Measurements from ENCODE around the gene RASSF5. TPM values are rescaled to one million over a fixed set of nuclear protein-coding genes. Genes with fewer than 3 reads are reported as not detected.

The RASSF5 gene
- total and polyA plus RNA-seq, 10 of the 15 experiments (the other 5 are each of a cell fraction or from before 2014, with no cell fraction given): 14.0 to 89.6 (median 68.9) TPM

DNA sequence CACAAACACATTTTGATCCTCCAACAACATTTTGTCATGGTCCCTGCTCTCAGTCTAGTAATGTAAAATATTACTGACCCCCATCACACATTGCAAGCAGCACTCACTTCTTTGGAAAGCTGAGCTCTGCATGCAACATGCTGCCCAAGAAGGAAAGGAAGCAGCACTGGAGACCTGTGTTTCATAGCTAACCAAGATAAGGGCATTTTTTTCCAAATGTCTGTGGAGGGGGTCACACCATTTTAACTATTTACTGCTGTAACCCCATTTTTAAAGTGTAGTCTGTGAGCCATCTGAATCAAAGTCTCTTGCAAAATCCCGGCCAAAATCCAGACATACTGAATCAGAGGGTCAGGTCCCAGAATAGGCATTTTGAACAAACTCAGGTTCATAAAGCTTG, 4.5 kb upstream of the RASSF5 start:
- CTCF ChIA-PET: interaction anchor here (0.9 to 5.1 kb wide), 8 partner anchors 12 to 161 kb away, joined by 3 to 36 read pairs (median 6); no protein-coding TSS in a partner anchor
- ATAC-seq (no peak), FAIRE-seq (no peak), DNase-seq (ENCODE audit: low read depth, low spot score) (no peak)
- Histone ChIP-seq H3K27me3 (replicated peaks in 1 of 2; ENCODE audit: control insufficient read depth in 2 of 2, insufficient read depth in 2 of 2, low read length in 1 of 2) (no peaks in the 10 kb centered on the region), H3K4me3 (no peak overlapping the region), H3K36me3 (ENCODE audit: control insufficient read depth in 2 of 2, insufficient read depth in 2 of 2, low read length in 1 of 2) (peaks cover 0 to 7% of the 10 kb centered on the region in 2 experiments; a peak in 2 of 4 replicates), H3K9ac (ENCODE audit: control insufficient read depth, insufficient read depth, low read length) (no peak overlapping the region), H3K4me1 (ENCODE audit: control insufficient read depth, insufficient read depth, low read length) (peaks cover 45% of the 10 kb centered on the region), H3K27ac (ENCODE audit: control insufficient read depth, insufficient read depth) (no peak overlapping the region; the same call in 1 of the 2 replicates), H4K20me1 (ENCODE audit: control insufficient read depth, insufficient read depth) (no peaks in the 10 kb centered on the region), H2AFZ (ENCODE audit: control insufficient read depth, low read depth, low read length) (no peak overlapping the region), H3K4me2 (ENCODE audit: control insufficient read depth, insufficient read depth) (no peak overlapping the region), H3K9me3 (replicated peaks; ENCODE audit: control insufficient read depth, insufficient read depth, low read length) (no peaks in the 10 kb centered on the region), H3K79me2 (ENCODE audit: control insufficient read depth, insufficient read depth, low read length) (no peaks in the 10 kb centered on the region)
- RAD21 ChIA-PET (ENCODE audit: unreplicated experiment): interaction anchor here (0.6 to 1.5 kb wide), 3 partner anchors 32 to 594 kb away, joined by 5 read pairs; no protein-coding TSS in a partner anchor
- 100% methylated on average over 1 of the region's 1 CpG for WGBS (ENCODE audit: insufficient coverage, insufficient replicate concordance, low lambda C conversion rate, missing lambda C conversion rate)
- in situ Hi-C loops (cut with MboI): no loop called here
- TF ChIP-seq, protein P1, sequence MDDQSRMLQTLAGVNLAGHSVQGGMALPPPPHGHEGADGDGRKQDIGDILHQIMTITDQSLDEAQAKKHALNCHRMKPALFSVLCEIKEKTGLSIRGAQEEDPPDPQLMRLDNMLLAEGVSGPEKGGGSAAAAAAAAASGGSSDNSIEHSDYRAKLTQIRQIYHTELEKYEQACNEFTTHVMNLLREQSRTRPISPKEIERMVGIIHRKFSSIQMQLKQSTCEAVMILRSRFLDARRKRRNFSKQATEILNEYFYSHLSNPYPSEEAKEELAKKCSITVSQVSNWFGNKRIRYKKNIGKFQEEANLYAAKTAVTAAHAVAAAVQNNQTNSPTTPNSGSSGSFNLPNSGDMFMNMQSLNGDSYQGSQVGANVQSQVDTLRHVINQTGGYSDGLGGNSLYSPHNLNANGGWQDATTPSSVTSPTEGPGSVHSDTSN (IDR thresholded peaks at IDR 0.05; ENCODE audit: insufficient replicate concordance, low read depth, low read length): no peak
- no peak for TF ChIP-seq SREBF1 (IDR thresholded peaks at IDR 0.05; ENCODE audit: low read length)
- TF ChIP-seq CREB1 (IDR thresholded peaks at IDR 0.05; ENCODE audit: low read depth): no peak
- no peak for TF ChIP-seq BRCA1 (IDR thresholded peaks at IDR 0.05; ENCODE audit: low read depth, low read length)
- TF ChIP-seq HCFC1 (IDR thresholded peaks at IDR 0.05; ENCODE audit: low read length): no peak
- TF ChIP-seq, protein P2, sequence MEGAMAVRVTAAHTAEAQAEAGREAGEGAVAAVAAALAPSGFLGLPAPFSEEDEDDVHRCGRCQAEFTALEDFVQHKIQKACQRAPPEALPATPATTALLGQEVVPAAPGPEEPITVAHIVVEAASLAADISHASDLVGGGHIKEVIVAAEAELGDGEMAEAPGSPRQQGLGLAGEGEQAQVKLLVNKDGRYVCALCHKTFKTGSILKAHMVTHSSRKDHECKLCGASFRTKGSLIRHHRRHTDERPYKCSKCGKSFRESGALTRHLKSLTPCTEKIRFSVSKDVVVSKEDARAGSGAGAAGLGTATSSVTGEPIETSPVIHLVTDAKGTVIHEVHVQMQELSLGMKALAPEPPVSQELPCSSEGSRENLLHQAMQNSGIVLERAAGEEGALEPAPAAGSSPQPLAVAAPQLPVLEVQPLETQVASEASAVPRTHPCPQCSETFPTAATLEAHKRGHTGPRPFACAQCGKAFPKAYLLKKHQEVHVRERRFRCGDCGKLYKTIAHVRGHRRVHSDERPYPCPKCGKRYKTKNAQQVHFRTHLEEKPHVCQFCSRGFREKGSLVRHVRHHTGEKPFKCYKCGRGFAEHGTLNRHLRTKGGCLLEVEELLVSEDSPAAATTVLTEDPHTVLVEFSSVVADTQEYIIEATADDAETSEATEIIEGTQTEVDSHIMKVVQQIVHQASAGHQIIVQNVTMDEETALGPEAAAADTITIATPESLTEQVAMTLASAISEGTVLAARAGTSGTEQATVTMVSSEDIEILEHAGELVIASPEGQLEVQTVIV (IDR thresholded peaks at IDR 0.05; ENCODE audit: borderline replicate concordance, partially characterized antibody): no peak
- TF ChIP-seq, protein P3, sequence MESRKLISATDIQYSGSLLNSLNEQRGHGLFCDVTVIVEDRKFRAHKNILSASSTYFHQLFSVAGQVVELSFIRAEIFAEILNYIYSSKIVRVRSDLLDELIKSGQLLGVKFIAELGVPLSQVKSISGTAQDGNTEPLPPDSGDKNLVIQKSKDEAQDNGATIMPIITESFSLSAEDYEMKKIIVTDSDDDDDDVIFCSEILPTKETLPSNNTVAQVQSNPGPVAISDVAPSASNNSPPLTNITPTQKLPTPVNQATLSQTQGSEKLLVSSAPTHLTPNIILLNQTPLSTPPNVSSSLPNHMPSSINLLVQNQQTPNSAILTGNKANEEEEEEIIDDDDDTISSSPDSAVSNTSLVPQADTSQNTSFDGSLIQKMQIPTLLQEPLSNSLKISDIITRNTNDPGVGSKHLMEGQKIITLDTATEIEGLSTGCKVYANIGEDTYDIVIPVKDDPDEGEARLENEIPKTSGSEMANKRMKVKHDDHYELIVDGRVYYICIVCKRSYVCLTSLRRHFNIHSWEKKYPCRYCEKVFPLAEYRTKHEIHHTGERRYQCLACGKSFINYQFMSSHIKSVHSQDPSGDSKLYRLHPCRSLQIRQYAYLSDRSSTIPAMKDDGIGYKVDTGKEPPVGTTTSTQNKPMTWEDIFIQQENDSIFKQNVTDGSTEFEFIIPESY (IDR thresholded peaks at IDR 0.05): no peak
- TF ChIP-seq RELA (IDR thresholded peaks at IDR 0.05; ENCODE audit: borderline replicate concordance, partially characterized antibody): no peak
- no peak for TF ChIP-seq MEF2B (IDR thresholded peaks at IDR 0.05; ENCODE audit: partially characterized antibody, poor library complexity, severe bottlenecking)
- no peak for TF ChIP-seq GATAD2B (conservative IDR thresholded peaks at IDR 0.05; ENCODE audit: low read depth)
- no peak for TF ChIP-seq ZNF217 (IDR thresholded peaks at IDR 0.05)
- no TSS peak for BruUV-seq (replicated peaks)
- intact Hi-C loops (cut with micrococcal nuclease; ENCODE audit: unreplicated experiment): loop anchor here (10.0 kb wide), 1 partner anchor 412 kb away; no protein-coding TSS in a partner anchor
- POLR2A ChIA-PET: interaction anchor here (1.6 kb wide), 1 partner anchor 52 kb away, joined by 7 read pairs; no protein-coding TSS in a partner anchor
- SMC1A ChIA-PET (ENCODE audit: uncharacterized antibody, unreplicated experiment): interaction anchor here (0.8 to 5.6 kb wide), 11 partner anchors 7 to 161 kb away, joined by 3 to 61 read pairs (median 6); no protein-coding TSS in a partner anchor
